Parathyroid adenoma (tissue), 2 donors: Measurements from ENCODE around the gene HPCAL1.

Experiments used
- H2AFZ ChIP-seq: fragments of 300-600 bp; sonication (generic); one replicate; pipeline ENCODE4 v1.7.0; 2017; ENCODE audit warnings: antibody characterized with exemption, mild to moderate bottlenecking
- H3K27ac ChIP-seq: fragments of 300-600 bp; sonication (generic); one replicate; pipeline ENCODE4 v1.7.0; 2017
- H3K27me3 ChIP-seq: fragments of 300-600 bp; sonication (generic); one replicate; pipeline ENCODE4 v1.7.0; 2017; ENCODE audit warnings: low read length; ENCODE audit not compliant: control insufficient read depth, insufficient read depth
- H3K36me3 ChIP-seq: fragments of 300-600 bp; sonication (generic); one replicate; pipeline ENCODE4 v1.7.0; 2017; ENCODE audit warnings: low read length; ENCODE audit not compliant: control insufficient read depth, insufficient read depth
- H3K4me1 ChIP-seq: fragments of 300-600 bp; sonication (generic); one replicate; pipeline ENCODE4 v1.7.0; 2017; ENCODE audit warnings: control low read depth
- H3K4me2 ChIP-seq: fragments of 300-600 bp; sonication (generic); one replicate; pipeline ENCODE4 v1.7.0; 2017; ENCODE audit warnings: low read length
- H3K4me3 ChIP-seq: fragments of 300-600 bp; sonication (generic); one replicate; pipeline ENCODE4 v1.7.0; 2017; ENCODE audit warnings: low read depth, low read length
- H3K79me2 ChIP-seq: fragments of 300-600 bp; sonication (generic); one replicate; pipeline ENCODE4 v1.7.0; 2017; ENCODE audit warnings: control low read depth
- H3K9ac ChIP-seq: fragments of 300-600 bp; sonication (generic); one replicate; pipeline ENCODE4 v1.7.0; 2017; ENCODE audit warnings: mild to moderate bottlenecking
- H3K9me3 ChIP-seq: fragments of 300-600 bp; sonication (generic); one replicate; pipeline ENCODE4 v1.7.0; 2017; ENCODE audit warnings: low read length; ENCODE audit not compliant: control insufficient read depth
- TF ChIP-seq, protein P1 (sequence below): fragments of 300-600 bp; sonication (generic); IDR thresholded peaks from one replicate; pipeline ENCODE4 v1.7.0; 2017; ENCODE audit warnings: antibody characterized with exemption, mild to moderate bottlenecking
- donor health status: primary hyperparathyroidism.

HPCAL1 gene

DNA sequence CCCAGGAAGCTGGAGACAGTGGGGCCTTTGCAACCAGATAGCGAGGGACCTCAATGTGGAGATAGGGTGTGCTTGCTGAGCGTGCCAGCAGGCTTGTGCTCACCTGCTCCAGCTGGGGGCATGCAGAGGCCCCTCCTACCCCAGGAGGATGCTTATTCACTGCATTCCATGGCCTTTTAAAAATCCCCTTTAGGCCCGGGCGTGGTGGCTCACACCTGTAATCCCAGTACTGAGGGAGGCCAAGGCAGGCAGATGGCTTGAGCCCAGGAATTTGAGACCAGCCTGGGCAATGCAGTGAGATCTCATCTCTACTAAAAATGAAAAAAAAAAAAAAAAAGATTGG, 90.9 kb downstream of the HPCAL1 start:
- Histone ChIP-seq H3K4me1 (no peaks in the 10 kb centered on the region), H3K9me3 (no peaks in the 10 kb centered on the region), H3K27ac (no peak overlapping the region), H3K4me2 (no peak overlapping the region), H3K27me3 (no peaks in the 10 kb centered on the region), H3K79me2 (peaks cover 6% of the 10 kb centered on the region), H3K9ac (no peak overlapping the region), H3K4me3 (no peak overlapping the region), H2AFZ (no peak overlapping the region), H3K36me3 (no peaks in the 10 kb centered on the region)
- TF ChIP-seq, protein P1, sequence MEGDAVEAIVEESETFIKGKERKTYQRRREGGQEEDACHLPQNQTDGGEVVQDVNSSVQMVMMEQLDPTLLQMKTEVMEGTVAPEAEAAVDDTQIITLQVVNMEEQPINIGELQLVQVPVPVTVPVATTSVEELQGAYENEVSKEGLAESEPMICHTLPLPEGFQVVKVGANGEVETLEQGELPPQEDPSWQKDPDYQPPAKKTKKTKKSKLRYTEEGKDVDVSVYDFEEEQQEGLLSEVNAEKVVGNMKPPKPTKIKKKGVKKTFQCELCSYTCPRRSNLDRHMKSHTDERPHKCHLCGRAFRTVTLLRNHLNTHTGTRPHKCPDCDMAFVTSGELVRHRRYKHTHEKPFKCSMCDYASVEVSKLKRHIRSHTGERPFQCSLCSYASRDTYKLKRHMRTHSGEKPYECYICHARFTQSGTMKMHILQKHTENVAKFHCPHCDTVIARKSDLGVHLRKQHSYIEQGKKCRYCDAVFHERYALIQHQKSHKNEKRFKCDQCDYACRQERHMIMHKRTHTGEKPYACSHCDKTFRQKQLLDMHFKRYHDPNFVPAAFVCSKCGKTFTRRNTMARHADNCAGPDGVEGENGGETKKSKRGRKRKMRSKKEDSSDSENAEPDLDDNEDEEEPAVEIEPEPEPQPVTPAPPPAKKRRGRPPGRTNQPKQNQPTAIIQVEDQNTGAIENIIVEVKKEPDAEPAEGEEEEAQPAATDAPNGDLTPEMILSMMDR: no peak

DNA sequence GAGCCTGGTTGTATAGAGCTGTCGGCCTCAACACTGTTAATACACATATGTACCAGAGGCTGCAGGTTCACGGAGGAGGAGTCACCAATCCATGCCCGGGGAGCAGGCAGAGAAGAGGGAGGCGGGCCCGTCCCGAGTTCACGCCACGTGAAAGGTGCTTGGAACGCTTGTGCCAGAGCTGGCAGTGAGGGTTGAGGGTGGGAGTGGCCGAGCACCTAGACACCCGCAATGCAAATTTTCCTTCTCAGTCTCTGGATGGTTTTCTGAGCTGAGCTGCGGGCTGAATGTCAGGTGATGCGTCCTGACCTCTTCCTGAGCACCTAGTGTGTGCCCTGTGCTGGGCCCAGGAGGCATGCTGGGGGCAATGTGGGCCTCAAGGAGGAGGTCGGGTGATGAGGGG, 93.2 kb downstream of the HPCAL1 start:
- TF ChIP-seq, protein P1: no peak
- no peak overlapping the region for H2AFZ ChIP-seq
- H3K79me2 ChIP-seq: peaks cover 4% of the 10 kb centered on the region
- no peak overlapping the region for H3K27ac ChIP-seq
- no peaks in the 10 kb centered on the region for H3K27me3 ChIP-seq
- H3K4me3 ChIP-seq: no peak overlapping the region
- no peak overlapping the region for H3K4me2 ChIP-seq
- no peaks in the 10 kb centered on the region for H3K4me1 ChIP-seq
- no peaks in the 10 kb centered on the region for H3K9me3 ChIP-seq
- no peak overlapping the region for H3K9ac ChIP-seq
- no peaks in the 10 kb centered on the region for H3K36me3 ChIP-seq

DNA sequence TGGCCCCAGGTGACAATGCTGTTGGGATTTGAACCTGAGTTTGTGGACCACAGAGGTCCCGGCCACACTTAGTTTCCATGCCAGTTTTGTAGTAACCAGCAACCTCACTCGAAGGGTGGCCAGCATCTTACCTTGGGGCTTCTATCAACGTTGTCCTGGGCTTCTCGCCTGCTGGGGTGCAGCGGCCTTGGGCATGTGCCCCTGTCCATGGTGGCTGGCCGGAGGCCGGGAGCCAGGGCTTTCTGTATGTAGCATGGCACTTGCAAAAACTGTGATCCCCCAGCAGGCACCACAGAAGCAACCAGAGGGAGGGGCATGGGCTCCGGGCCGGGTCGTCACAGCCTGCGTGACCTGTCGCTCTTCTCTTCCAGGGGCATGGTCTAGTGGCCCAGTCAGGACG, 93.8 kb downstream of the HPCAL1 start:
- H2AFZ ChIP-seq: no peak overlapping the region
- no peaks in the 10 kb centered on the region for H3K9me3 ChIP-seq

DNA sequence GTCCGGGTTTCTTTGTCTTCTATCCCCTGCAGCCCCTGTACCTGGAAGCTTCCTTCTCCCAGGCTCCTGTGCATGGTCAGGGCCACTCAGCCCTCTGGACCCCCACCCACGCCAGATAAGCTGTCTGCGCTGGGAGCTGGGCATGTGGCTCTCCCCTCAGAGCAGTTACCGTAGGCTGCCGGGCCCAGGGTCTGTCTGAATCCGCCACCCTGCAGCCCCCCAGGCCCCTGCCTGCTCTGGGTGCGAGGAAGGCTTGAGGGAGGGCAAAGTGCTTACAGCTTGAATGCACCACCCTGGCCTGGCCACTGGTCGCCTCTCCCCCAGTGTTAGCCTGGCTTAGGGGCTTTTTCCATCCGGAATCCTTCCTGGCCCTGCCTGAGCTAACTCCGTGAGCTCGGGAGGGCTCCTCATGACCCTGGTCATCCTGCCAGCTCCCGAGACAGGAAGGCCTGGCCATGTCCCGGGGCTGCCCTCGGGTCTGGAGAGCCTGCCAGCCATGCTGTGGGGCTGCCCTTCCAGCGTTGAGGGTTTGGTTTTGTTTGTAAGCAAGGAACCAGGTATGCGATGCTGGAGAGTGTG, 94.7 kb downstream of the HPCAL1 start:
- Histone ChIP-seq H3K4me2 (no peak overlapping the region), H3K4me3 (no peak overlapping the region), H3K4me1 (no peaks in the 10 kb centered on the region), H3K79me2 (no peaks in the 10 kb centered on the region), H3K9me3 (no peaks in the 10 kb centered on the region), H3K27me3 (no peaks in the 10 kb centered on the region), H3K27ac (no peak overlapping the region), H3K36me3 (no peaks in the 10 kb centered on the region), H3K9ac (no peak overlapping the region), H2AFZ (no peak overlapping the region)
- TF ChIP-seq, protein P1: no peak

More for the DNA sequence above, 93.8 kb downstream of the HPCAL1 start:
- H3K9ac ChIP-seq: no peak overlapping the region
- H3K27ac ChIP-seq: no peak overlapping the region
- H3K4me1 ChIP-seq: no peaks in the 10 kb centered on the region
- H3K36me3 ChIP-seq: no peaks in the 10 kb centered on the region
- no peak overlapping the region for H3K4me3 ChIP-seq
- TF ChIP-seq, protein P1: no peak
- H3K4me2 ChIP-seq: no peak overlapping the region
- H3K79me2 ChIP-seq: peaks cover 4% of the 10 kb centered on the region
- H3K27me3 ChIP-seq: no peaks in the 10 kb centered on the region

DNA sequence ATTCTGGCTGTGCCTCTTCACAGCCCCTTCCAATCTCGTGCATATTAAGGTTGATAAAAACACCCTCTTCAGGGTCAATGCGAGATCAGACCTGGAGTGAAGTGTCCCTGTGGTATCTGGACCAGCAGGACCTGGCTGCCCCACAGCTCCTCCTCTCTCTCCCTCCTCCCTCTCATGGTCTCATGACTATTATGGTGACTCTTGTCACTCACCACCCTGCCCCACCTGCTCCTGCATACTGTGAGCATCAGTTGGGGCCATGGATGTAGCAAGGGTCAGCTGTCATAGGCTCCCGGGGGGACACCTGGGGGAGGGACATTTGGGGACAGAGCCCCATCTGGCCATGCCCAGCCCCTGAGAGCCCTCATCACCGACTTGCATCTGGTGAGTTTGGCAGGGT, 95.2 kb downstream of the HPCAL1 start:
- no peaks in the 10 kb centered on the region for H3K36me3 ChIP-seq
- H3K79me2 ChIP-seq: no peaks in the 10 kb centered on the region
- no peaks in the 10 kb centered on the region for H3K27me3 ChIP-seq
- no peak overlapping the region for H3K4me2 ChIP-seq
- H3K9me3 ChIP-seq: no peaks in the 10 kb centered on the region
- no peak overlapping the region for H2AFZ ChIP-seq
- no peak overlapping the region for H3K27ac ChIP-seq
- H3K4me1 ChIP-seq: no peaks in the 10 kb centered on the region
- H3K9ac ChIP-seq: no peak overlapping the region
- no peak overlapping the region for H3K4me3 ChIP-seq
- TF ChIP-seq, protein P1: no peak
